Fibroblast of pulmonary artery (primary cell): ENCODE data around the gene TBCB.
A peak's percentile ranks its signal among the peaks of the same experiment; 100 is the strongest.

Experiments
- DNase-seq: peaks from one replicate; pipeline ENCODE4 v3.0.0-alpha.2; 2010; ENCODE audit warnings: low read depth
- H3K4me3 ChIP-seq: replicated peaks from 2 replicates; pipeline ENCODE4 v1.5.1; 2011; ENCODE audit warnings: low read depth, mild to moderate bottlenecking, control low read depth, low read length, moderate library complexity
- TF ChIP-seq, protein P1 (sequence below): IDR thresholded peaks from 2 replicates; pipeline ENCODE4 v1.5.1; 2011; ENCODE audit warnings: mild to moderate bottlenecking, control low read depth, low read length, inconsistent platforms; ENCODE audit errors: missing control alignments

The TBCB gene

DNA sequence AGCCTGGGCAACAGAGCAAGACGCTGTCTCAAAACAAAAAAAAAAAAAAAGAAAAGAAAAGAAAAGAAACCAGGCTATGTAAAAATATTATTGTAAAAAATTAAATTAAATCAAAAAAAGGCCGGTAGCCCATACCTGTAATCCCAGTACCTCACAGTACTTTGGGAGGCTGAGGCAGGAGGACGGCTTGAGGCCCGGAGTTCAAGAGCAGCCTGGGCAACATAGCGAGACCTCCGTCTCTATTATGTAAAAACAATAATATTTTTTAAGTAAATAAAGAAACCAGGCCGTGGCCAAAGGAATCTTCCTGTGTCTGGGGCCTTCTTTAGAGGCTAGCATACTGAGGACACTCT, 23.8 kb downstream of the TBCB start:
- no peak for DNase-seq
- TF ChIP-seq, protein P1, sequence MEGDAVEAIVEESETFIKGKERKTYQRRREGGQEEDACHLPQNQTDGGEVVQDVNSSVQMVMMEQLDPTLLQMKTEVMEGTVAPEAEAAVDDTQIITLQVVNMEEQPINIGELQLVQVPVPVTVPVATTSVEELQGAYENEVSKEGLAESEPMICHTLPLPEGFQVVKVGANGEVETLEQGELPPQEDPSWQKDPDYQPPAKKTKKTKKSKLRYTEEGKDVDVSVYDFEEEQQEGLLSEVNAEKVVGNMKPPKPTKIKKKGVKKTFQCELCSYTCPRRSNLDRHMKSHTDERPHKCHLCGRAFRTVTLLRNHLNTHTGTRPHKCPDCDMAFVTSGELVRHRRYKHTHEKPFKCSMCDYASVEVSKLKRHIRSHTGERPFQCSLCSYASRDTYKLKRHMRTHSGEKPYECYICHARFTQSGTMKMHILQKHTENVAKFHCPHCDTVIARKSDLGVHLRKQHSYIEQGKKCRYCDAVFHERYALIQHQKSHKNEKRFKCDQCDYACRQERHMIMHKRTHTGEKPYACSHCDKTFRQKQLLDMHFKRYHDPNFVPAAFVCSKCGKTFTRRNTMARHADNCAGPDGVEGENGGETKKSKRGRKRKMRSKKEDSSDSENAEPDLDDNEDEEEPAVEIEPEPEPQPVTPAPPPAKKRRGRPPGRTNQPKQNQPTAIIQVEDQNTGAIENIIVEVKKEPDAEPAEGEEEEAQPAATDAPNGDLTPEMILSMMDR: no peak
- peak overlapping the region; percentile 86 for H3K4me3 ChIP-seq

DNA sequence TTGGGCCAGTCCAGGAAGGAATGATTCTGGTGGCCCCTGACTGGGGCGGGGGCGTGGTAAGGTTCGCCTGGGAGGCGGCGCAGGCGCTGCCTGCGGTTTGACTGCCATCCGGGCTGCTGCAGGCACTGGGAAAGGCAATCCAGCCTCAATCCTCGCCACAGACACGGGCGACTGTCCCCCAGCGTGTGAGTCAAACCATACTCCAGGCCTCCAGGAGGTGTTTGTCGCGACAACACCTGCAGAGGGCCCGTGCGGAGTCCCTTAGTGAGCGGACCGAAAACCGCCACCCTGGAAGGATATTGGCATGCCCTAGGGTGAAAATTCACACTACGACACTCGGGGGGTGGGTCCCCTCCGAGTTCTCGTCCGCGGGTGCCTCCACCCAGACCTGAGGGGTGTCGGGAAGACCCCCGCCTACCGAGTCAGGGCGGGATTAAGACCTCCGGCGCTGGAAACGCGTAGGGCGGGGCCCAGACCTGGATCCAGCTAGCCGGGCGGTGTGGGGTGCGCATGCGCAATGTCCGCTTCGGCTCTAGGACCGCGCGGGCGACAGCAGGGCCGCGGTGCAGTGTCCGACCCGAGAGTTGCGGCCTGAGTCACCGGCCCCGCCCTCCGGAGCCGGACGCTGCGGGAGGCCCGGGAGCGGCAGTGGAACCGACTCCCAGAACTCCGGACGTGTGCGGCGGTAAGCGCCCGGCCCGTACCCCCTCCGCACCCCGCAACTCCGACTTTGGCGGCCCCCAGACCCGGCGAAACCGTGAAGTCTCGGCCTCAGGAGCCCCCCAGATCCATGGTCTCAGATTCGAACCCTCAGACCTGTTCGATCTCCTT, 24.4 kb downstream of the TBCB start, which contains the start of gene CAPNS1:
Gene CAPNS1 (plus strand): TSS at position 594 of the 831 bp plus-strand sequence. CDS start 946 bp downstream, outside the sequence.
- H3K4me3 ChIP-seq: peak within 1 kb of the TSS; percentile 86
- TF ChIP-seq, protein P1: no peak
- peak; percentile 96 for DNase-seq

DNA sequence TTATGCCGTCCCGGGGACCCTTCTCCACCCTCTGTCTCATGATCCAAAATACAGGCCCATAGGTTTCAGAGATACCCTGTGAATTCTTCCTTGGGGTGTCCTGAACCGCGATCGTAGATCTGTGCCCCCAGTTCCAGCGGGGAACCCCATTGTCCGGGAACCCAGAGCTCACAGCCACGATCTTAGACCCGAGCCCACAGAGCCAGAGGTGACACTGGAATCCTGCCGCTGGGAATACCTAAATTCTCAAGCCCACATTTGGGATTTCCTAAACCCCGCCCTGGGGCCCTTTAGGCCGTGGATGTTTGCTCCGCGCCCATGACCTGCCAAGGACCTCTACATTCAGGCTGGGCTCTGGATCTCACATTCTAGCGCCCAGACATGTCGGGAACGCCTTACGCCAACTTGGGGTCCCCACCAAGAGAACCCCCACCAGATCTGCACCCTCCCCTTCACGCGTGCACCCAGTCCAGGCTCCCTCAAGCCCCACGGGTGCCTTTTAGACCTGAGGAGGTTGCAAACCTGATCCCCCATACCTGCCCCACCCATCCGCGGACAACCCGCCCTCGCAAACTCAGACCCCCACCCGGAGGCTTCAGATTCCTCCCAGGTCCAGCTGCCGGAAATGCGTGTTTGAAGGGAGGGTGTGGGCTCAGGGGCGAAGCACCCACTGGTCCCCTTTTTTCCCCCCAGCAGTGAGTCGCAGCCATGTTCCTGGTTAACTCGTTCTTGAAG, 25.2 kb downstream of the TBCB start:
- H3K4me3 ChIP-seq: peak overlapping the region; percentile 86
- TF ChIP-seq, protein P1: no peak
- DNase-seq: peak; percentile 57

DNA sequence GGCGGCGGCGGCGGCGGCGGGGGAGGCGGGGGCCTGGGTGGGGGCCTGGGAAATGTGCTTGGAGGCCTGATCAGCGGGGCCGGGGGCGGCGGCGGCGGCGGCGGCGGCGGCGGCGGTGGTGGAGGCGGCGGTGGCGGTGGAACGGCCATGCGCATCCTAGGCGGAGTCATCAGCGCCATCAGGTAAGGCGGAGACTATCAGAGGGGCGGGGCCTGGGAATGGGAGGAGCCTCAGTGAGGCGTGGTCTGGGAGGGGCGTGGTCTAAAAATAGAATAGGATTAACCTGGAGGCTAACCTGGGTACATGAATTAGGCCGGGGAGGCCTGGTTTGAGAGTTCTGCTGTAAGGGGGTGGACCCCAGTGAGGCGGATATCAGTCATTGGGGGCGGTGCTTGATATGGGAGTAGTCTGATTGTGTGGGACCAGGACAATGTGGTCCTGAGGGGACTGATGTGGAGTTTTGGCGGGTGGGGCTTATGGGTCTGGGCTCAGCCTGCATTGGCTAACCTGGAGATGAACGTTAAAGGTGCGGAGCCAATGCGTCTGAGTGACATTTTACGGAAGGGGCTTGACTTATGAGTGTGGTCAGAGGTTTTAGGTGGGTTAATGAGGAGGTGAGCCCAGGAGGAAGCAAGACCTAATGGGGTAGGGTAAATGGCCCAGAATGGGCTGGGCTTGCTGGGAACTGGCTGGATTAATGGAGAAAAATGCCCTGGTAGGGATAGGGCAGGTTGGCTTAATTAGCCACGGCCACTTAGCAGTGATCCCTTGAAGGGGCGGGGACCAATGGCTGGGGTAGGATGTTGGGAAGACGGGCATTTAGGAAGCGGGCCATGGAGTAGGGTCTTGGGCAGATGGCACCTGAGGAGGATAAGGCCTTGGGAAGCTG, 26.0 kb downstream of the TBCB start:
- H3K4me3 ChIP-seq: peak overlapping the region; percentile 86
- TF ChIP-seq, protein P1: no peak
- peak; percentile 83 for DNase-seq

DNA sequence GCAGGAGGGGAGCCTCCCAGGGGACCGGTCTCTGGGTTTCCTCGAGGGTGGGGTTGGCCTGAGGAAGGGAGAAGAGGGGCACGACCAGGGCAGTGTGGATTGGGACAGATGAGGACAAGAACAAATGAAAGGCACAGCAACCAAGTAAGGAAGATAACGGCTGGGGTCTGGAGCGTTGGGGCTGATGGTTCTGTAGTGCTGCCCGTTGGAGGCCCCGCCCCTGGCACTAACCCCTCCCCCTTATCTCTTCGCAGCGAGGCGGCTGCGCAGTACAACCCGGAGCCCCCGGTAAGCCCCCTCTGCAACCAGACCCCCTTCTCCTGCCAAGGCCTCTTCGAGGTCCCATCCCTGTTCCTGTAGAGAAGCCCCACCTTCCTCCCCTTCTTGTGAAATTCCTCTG, 26.8 kb downstream of the TBCB start:
- TF ChIP-seq, protein P1: no peak
- no peak overlapping the region for H3K4me3 ChIP-seq
- DNase-seq: no peak

DNA sequence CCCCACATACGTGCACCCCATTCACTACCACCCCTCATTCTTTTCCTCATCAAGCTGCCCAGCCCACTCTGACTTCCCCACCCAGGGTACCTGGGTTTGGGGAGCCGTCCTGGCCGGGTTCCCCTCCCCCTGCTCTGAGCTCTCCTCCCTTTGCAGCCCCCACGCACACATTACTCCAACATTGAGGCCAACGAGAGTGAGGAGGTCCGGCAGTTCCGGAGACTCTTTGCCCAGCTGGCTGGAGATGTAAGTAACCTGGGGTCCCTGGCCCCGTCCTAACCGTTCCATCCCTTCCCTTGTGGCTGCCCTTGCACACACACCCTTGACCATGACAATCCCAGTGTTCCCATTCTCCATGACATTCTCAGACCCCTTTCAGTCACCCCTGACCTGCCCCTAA, 27.2 kb downstream of the TBCB start:
- no peak overlapping the region for H3K4me3 ChIP-seq
- TF ChIP-seq, protein P1: no peak
- DNase-seq: no peak
